ENCODE results near the gene CORIN. TPM values are rescaled to one million over a fixed set of nuclear protein-coding genes. Genes with fewer than 3 reads are reported as not detected.

Gene CORIN
- total and polyA plus RNA-seq, 2 donors: 0.24 to 0.78 TPM

GRCh38 chr4:47672696-47673095, 165.2 kb downstream of the CORIN start:
- DNase-seq (ENCODE audit: low read depth in 6 of 9, low spot score in 9 of 9): no peak
- H3K27ac ChIP-seq (ENCODE audit: low read depth in 1 of 2, low read length in 1 of 2): no peak overlapping the region
- WGBS: 98% methylated on average over 3 of the region's 3 CpGs
- no peaks in the 10 kb centered on the region for H3K9me3 ChIP-seq (ENCODE audit: control insufficient read depth in 2 of 2, insufficient read depth in 1 of 2, low read length in 1 of 2)
- no peak overlapping the region for H3K4me3 ChIP-seq (ENCODE audit: low read length in 2 of 2)
- H3K4me1 ChIP-seq (ENCODE audit: control insufficient read depth in 2 of 2, insufficient read depth in 2 of 2, low read length in 2 of 2): no peaks in the 10 kb centered on the region
- no peaks in the 10 kb centered on the region for H3K27me3 ChIP-seq (ENCODE audit: control insufficient read depth in 2 of 2, insufficient read depth in 1 of 2, low read length in 1 of 2)
- no peaks in the 10 kb centered on the region for H3K36me3 ChIP-seq (ENCODE audit: control insufficient read depth in 2 of 2, insufficient read depth in 2 of 2, low read length in 1 of 2)

- no peak for DNase-seq (ENCODE audit: low read depth in 6 of 9, low spot score in 9 of 9)
- H3K9me3 ChIP-seq (ENCODE audit: control insufficient read depth in 2 of 2, insufficient read depth in 1 of 2, low read length in 1 of 2): no peaks in the 10 kb centered on the region
- H3K27me3 ChIP-seq (ENCODE audit: control insufficient read depth in 2 of 2, insufficient read depth in 1 of 2, low read length in 1 of 2): no peaks in the 10 kb centered on the region
- H3K36me3 ChIP-seq (ENCODE audit: control insufficient read depth in 2 of 2, insufficient read depth in 2 of 2, low read length in 1 of 2): no peaks in the 10 kb centered on the region
- H3K27ac ChIP-seq (ENCODE audit: low read depth in 1 of 2, low read length in 1 of 2): no peak overlapping the region
- H3K4me1 ChIP-seq (ENCODE audit: control insufficient read depth in 2 of 2, insufficient read depth in 2 of 2, low read length in 2 of 2): no peaks in the 10 kb centered on the region
- 81% methylated on average over 5 of the region's 5 CpGs for WGBS
- no peak overlapping the region for H3K4me3 ChIP-seq (ENCODE audit: low read length in 2 of 2)
These were observed 167.9 kb downstream of the CORIN start for GRCh38 chr4:47669946-47670345.

- Histone ChIP-seq H3K36me3 (ENCODE audit: control insufficient read depth in 2 of 2, insufficient read depth in 2 of 2, low read length in 1 of 2) (no peaks in the 10 kb centered on the region), H3K4me3 (ENCODE audit: low read length in 2 of 2) (no peak overlapping the region), H3K9me3 (ENCODE audit: control insufficient read depth in 2 of 2, insufficient read depth in 1 of 2, low read length in 1 of 2) (no peaks in the 10 kb centered on the region), H3K27ac (ENCODE audit: low read depth in 1 of 2, low read length in 1 of 2) (no peak overlapping the region), H3K27me3 (ENCODE audit: control insufficient read depth in 2 of 2, insufficient read depth in 1 of 2, low read length in 1 of 2) (no peaks in the 10 kb centered on the region), H3K4me1 (ENCODE audit: control insufficient read depth in 2 of 2, insufficient read depth in 2 of 2, low read length in 2 of 2) (no peaks in the 10 kb centered on the region)
- WGBS: 39% methylated on average over 11 of the region's 11 CpGs
- peak in 8 of 9 donors; percentile 4 to 60 (median 28) for DNase-seq (ENCODE audit: low read depth in 6 of 9, low spot score in 9 of 9)
These were observed 169.0 kb downstream of the CORIN start for GRCh38 chr4:47668810-47669408.

GRCh38 chr4:47668256-47668655, 169.6 kb downstream of the CORIN start:
- no peak for DNase-seq (ENCODE audit: low read depth in 6 of 9, low spot score in 9 of 9)
- WGBS: 94% methylated on average over 2 of the region's 2 CpGs
- Histone ChIP-seq H3K27me3 (ENCODE audit: control insufficient read depth in 2 of 2, insufficient read depth in 1 of 2, low read length in 1 of 2) (no peaks in the 10 kb centered on the region), H3K36me3 (ENCODE audit: control insufficient read depth in 2 of 2, insufficient read depth in 2 of 2, low read length in 1 of 2) (no peaks in the 10 kb centered on the region), H3K4me3 (ENCODE audit: low read length in 2 of 2) (no peak overlapping the region), H3K9me3 (ENCODE audit: control insufficient read depth in 2 of 2, insufficient read depth in 1 of 2, low read length in 1 of 2) (no peaks in the 10 kb centered on the region), H3K4me1 (ENCODE audit: control insufficient read depth in 2 of 2, insufficient read depth in 2 of 2, low read length in 2 of 2) (no peaks in the 10 kb centered on the region), H3K27ac (ENCODE audit: low read depth in 1 of 2, low read length in 1 of 2) (no peak overlapping the region)

- no peak overlapping the region for H3K27ac ChIP-seq (ENCODE audit: low read depth in 1 of 2, low read length in 1 of 2)
- WGBS: 95% methylated on average over 3 of the region's 3 CpGs
- no peak for DNase-seq (ENCODE audit: low read depth in 6 of 9, low spot score in 9 of 9)
- H3K9me3 ChIP-seq (ENCODE audit: control insufficient read depth in 2 of 2, insufficient read depth in 1 of 2, low read length in 1 of 2): no peaks in the 10 kb centered on the region
- H3K36me3 ChIP-seq (ENCODE audit: control insufficient read depth in 2 of 2, insufficient read depth in 2 of 2, low read length in 1 of 2): no peaks in the 10 kb centered on the region
- H3K27me3 ChIP-seq (ENCODE audit: control insufficient read depth in 2 of 2, insufficient read depth in 1 of 2, low read length in 1 of 2): no peaks in the 10 kb centered on the region
- H3K4me3 ChIP-seq (ENCODE audit: low read length in 2 of 2): no peak overlapping the region
- H3K4me1 ChIP-seq (ENCODE audit: control insufficient read depth in 2 of 2, insufficient read depth in 2 of 2, low read length in 2 of 2): no peaks in the 10 kb centered on the region
These were observed 170.3 kb downstream of the CORIN start for GRCh38 chr4:47667552-47667951.

- 94% methylated on average over 8 of the region's 8 CpGs for WGBS
- no peak overlapping the region for H3K27ac ChIP-seq (ENCODE audit: low read depth in 1 of 2, low read length in 1 of 2)
- no peaks in the 10 kb centered on the region for H3K36me3 ChIP-seq (ENCODE audit: control insufficient read depth in 2 of 2, insufficient read depth in 2 of 2, low read length in 1 of 2)
- no peaks in the 10 kb centered on the region for H3K9me3 ChIP-seq (ENCODE audit: control insufficient read depth in 2 of 2, insufficient read depth in 1 of 2, low read length in 1 of 2)
- no peaks in the 10 kb centered on the region for H3K4me1 ChIP-seq (ENCODE audit: control insufficient read depth in 2 of 2, insufficient read depth in 2 of 2, low read length in 2 of 2)
- no peak overlapping the region for H3K4me3 ChIP-seq (ENCODE audit: low read length in 2 of 2)
- H3K27me3 ChIP-seq (ENCODE audit: control insufficient read depth in 2 of 2, insufficient read depth in 1 of 2, low read length in 1 of 2): no peaks in the 10 kb centered on the region
- DNase-seq (ENCODE audit: low read depth in 6 of 9, low spot score in 9 of 9): no peak
These were observed 173.6 kb downstream of the CORIN start for GRCh38 chr4:47664051-47664826.

GRCh38 chr4:47662975-47663374, 174.9 kb downstream of the CORIN start:
- WGBS: 96% methylated on average over 3 of the region's 3 CpGs
- H3K9me3 ChIP-seq (ENCODE audit: control insufficient read depth in 2 of 2, insufficient read depth in 1 of 2, low read length in 1 of 2): no peaks in the 10 kb centered on the region
- H3K27me3 ChIP-seq (ENCODE audit: control insufficient read depth in 2 of 2, insufficient read depth in 1 of 2, low read length in 1 of 2): no peaks in the 10 kb centered on the region
- no peaks in the 10 kb centered on the region for H3K4me1 ChIP-seq (ENCODE audit: control insufficient read depth in 2 of 2, insufficient read depth in 2 of 2, low read length in 2 of 2)
- no peaks in the 10 kb centered on the region for H3K36me3 ChIP-seq (ENCODE audit: control insufficient read depth in 2 of 2, insufficient read depth in 2 of 2, low read length in 1 of 2)
- no peak overlapping the region for H3K27ac ChIP-seq (ENCODE audit: low read depth in 1 of 2, low read length in 1 of 2)
- peak in 2 of 9 donors; percentile 2 to 22 for DNase-seq (ENCODE audit: low read depth in 6 of 9, low spot score in 9 of 9)
- H3K4me3 ChIP-seq (ENCODE audit: low read length in 2 of 2): no peak overlapping the region

GRCh38 chr4:47661741-47662140, 176.1 kb downstream of the CORIN start:
- Histone ChIP-seq H3K27ac (ENCODE audit: low read depth in 1 of 2, low read length in 1 of 2) (no peak overlapping the region), H3K36me3 (ENCODE audit: control insufficient read depth in 2 of 2, insufficient read depth in 2 of 2, low read length in 1 of 2) (no peaks in the 10 kb centered on the region), H3K9me3 (ENCODE audit: control insufficient read depth in 2 of 2, insufficient read depth in 1 of 2, low read length in 1 of 2) (no peaks in the 10 kb centered on the region), H3K4me3 (ENCODE audit: low read length in 2 of 2) (no peak overlapping the region), H3K27me3 (ENCODE audit: control insufficient read depth in 2 of 2, insufficient read depth in 1 of 2, low read length in 1 of 2) (no peaks in the 10 kb centered on the region), H3K4me1 (ENCODE audit: control insufficient read depth in 2 of 2, insufficient read depth in 2 of 2, low read length in 2 of 2) (no peaks in the 10 kb centered on the region)
- WGBS: 95% methylated on average over 1 of the region's 1 CpG
- no peak for DNase-seq (ENCODE audit: low read depth in 6 of 9, low spot score in 9 of 9)

GRCh38 chr4:47659342-47659741, 178.5 kb downstream of the CORIN start:
- WGBS: 98% methylated on average over 1 of the region's 1 CpG
- no peaks in the 10 kb centered on the region for H3K36me3 ChIP-seq (ENCODE audit: control insufficient read depth in 2 of 2, insufficient read depth in 2 of 2, low read length in 1 of 2)
- no peak overlapping the region for H3K27ac ChIP-seq (ENCODE audit: low read depth in 1 of 2, low read length in 1 of 2)
- H3K4me1 ChIP-seq (ENCODE audit: control insufficient read depth in 2 of 2, insufficient read depth in 2 of 2, low read length in 2 of 2): no peaks in the 10 kb centered on the region
- H3K9me3 ChIP-seq (ENCODE audit: control insufficient read depth in 2 of 2, insufficient read depth in 1 of 2, low read length in 1 of 2): no peaks in the 10 kb centered on the region
- H3K4me3 ChIP-seq (ENCODE audit: low read length in 2 of 2): no peak overlapping the region
- no peak for DNase-seq (ENCODE audit: low read depth in 6 of 9, low spot score in 9 of 9)
- H3K27me3 ChIP-seq (ENCODE audit: control insufficient read depth in 2 of 2, insufficient read depth in 1 of 2, low read length in 1 of 2): no peaks in the 10 kb centered on the region

Data from thymus (tissue), 11 donors.